ELF-1 (cell line): ENCODE measurements around the gene KCNK5.

ENCODE experiments used
- DNase-seq: peaks from one replicate; pipeline ENCODE4 v3.0.0-alpha.2; 2016; ENCODE audit warnings: low read depth, low spot score

Gene KCNK5, protein sequence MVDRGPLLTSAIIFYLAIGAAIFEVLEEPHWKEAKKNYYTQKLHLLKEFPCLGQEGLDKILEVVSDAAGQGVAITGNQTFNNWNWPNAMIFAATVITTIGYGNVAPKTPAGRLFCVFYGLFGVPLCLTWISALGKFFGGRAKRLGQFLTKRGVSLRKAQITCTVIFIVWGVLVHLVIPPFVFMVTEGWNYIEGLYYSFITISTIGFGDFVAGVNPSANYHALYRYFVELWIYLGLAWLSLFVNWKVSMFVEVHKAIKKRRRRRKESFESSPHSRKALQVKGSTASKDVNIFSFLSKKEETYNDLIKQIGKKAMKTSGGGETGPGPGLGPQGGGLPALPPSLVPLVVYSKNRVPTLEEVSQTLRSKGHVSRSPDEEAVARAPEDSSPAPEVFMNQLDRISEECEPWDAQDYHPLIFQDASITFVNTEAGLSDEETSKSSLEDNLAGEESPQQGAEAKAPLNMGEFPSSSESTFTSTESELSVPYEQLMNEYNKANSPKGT

GRCh38 chr6:39228992-39229767 is at the start of gene KCNK5:
Gene KCNK5 (minus strand): TSS chr6:39229475. CDS start chr6:39229111, 364 bp downstream.
- DNase-seq = peak; percentile 93

DNA sequence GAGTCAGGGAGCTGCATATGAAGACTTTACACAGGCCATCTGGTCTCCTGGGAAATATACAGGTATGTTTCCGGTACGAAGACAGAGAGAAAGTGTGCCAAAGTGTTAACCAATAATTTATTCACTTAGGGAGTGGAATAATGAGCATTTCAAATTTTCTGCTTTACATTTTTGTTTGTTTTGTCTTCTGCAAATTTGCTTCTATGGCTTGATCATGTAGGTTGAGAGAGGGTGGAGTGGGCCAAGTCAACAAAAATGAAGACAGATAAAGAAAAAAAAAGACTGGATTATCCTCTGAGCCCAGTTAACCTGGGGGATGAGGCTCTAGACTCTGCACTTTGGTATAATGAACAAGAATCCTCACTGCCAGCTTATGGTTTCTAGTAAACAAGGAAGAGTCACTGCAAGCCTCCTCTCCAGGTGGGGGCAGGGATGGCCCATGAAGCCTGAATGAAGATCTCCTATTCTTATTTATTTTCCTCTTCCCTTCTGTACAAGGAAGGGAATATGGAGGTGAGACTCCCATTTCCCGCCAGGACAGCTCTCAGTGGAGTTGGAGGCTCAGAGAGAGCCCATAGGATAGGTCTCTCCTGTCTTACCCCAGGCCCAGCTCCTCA is 47.2 kb upstream of the KCNK5 start:
- no peak for DNase-seq

DNA sequence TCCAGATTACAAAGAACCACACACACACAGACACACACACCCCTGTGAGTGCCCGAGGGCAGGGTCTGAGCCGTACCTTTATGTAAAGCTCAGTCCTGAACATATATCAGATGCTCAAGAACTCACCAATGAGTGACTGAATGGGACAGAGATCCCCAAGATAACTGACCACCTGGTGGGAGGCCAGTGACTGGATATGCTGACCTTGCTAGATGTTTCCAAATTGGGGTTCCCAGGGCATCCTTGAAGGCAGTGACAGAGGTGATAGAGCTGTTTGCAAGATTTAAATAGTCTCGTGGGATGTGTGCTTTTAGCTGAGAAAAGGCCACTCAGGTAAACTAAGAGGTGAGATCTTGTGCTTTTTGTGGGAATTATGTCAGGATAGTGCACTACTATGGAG is 45.6 kb upstream of the KCNK5 start:
- no peak for DNase-seq

GRCh38 chr6:39274471-39274870 is 45.2 kb upstream of the KCNK5 start:
- no peak for DNase-seq

DNA sequence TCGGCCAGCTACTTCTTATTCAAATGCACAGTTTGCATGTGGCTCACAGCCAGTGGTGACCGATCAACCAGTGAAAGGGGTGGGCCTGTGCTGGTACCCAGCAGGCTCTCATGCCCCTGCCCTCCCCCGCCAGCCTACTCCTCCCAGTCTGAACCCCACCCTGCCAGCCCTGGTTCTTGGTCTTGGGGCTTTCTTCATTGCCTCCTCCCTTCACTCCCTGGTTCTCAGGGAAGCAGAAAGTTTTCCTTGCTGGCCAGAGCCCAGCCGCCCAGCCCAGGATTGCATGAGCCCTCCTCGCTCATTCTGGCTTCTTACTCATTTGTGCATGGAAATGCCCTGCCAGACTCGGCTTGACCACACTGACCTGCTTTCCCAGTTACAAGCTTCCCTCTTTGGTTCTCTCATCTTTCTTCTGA is 44.1 kb upstream of the KCNK5 start:
- no peak for DNase-seq

GRCh38 chr6:39269961-39270360 is 40.7 kb upstream of the KCNK5 start:
- DNase-seq = no peak

GRCh38 chr6:39268721-39269120 is 39.4 kb upstream of the KCNK5 start:
- no peak for DNase-seq

DNA sequence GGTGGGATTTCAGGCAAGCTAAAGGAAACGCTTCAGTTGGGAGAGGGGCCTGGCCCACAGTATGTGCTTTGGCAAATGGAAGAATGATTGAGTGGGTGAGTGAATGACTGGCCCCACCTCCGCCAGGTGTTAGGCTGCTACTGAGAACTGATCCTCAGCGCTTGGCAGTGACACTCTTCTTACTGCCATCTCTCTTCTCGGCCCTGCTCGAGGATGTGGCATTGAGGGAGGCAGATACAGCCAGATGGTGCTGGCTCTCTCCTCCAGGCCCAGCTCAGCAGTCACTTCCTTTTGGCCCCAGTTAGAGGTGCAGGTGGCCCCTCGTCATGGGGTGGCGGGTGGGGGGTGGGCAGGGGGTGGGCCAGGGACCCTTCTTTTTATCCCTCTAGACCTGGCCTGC is 38.9 kb upstream of the KCNK5 start:
- DNase-seq = no peak

- DNase-seq = no peak
Observed at GRCh38 chr6:39266782-39267355, 37.6 kb upstream of the KCNK5 start.

DNA sequence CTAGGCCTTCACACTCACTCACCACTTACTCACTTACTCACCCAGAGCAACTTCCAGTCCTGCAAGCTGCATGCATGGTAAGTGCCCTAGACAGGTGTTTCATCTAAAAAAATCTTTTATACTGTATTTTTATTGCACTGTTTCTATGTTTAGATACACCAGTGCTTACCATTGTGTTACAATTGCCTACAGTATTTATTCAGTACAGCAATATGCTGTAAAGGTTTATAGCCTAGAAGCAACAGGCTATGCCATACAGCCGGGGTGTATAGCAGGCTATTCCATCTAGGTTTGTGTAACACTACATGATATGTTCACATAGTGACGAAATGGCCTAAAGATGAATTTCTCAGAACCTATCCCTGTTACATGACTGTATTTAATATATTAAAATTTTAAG is 37.1 kb upstream of the KCNK5 start:
- DNase-seq = no peak

DNA sequence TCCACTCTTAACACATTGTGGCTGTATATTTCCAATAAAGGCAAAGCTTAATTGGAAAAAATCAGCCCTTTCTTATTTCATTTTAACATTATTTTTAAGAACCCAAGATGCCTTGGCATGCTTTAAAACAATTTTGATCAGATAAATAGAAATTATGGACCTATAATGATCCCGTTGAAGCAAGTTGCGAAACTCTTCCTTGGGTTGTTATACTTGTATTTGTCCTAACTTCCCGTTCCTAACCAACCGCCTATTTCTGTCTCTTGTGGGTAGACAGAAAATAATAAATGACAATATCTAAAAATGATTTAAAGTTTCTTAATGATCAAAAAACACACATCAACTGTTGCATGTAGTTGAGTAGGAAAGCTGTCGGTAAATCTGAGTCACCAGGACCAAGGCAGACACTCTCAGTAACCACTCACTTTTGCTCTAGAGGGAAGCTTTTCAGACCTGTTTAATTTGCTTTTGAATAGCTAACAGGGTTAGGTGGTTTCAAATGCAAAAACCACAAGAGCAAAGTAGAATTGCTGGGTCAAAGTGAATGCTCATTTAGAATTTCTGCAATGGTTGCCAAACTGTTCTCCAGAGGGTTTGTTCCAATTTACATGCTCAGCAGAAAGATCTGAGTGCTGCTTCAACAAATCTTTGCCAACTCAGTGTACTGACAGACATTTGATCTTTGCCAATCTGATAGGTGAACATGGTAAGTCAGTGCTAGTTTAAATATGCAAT is 34.2 kb upstream of the KCNK5 start:
- peak; percentile 60 for DNase-seq

DNA sequence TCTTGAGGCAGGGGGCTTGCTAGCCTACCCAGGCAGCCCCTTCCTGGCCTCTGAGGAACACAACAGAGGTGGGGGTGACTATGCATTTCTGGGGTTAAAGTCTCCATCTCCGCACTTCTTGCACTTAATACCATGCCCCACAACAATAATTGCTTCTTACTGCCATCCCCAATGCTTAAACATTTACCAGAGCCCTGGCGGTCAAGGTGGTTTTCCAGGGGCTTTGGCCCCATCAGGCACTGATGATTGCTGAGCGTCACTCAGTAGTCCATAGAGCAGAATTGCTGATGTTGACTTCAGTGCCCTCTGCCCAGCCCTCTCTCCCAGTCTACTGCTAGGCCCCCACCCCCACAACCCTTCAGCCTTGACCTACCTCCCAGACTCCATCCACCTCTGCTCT is 32.5 kb upstream of the KCNK5 start:
- DNase-seq = no peak

GRCh38 chr6:39260953-39261352 is 31.7 kb upstream of the KCNK5 start:
- DNase-seq = no peak

DNA sequence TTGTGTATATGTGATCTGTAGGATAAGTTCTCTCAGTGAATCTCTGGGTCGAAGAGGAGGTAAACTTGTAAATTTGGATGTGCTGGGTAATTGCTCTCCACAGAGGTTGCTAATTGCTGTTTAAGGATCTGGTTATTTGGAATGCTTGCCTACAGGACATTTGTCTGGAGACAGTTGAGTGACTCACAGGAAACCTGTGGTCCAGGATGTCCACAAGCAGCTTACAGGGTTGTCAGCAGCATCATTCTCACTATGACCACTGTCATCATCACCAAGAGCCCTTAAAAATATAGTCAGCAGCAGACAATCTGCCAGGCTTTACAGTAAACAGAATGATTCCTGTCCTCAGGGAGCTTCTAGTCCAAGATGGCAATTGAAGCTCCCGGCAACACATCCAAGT is 31.2 kb upstream of the KCNK5 start:
- DNase-seq = no peak

DNA sequence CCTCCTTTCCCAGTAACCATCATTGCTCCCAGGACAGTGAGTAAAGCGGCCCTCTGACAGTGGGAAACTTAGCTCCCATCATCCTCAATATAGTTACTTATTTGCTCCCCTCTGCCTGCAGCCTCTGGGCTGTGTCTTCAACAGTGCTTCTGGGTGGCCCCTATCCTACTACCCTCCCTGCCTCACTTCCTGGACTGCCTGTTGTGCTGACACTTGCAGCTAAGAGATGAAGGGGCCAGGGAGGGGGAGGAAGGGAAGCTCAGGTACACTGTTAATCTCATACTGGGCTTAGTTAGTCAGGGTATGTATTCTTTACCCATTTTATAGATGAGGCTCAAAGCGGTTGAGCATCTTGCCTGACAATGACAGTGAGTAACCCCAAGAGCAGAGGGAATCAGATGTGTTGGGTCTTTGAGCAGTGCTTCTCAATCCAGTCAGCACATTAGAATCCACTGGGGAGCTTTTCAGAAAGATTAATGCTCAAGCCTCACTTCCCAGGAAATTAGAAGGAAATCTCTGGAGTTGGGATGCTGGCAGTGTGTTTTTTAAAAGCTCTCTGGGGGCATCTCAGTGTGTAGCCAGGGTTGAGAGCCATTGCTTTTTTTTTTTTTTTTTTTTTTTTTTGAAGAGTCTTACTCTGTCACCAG is 27.1 kb upstream of the KCNK5 start:
- DNase-seq = no peak

- no peak for DNase-seq
Observed at GRCh38 chr6:39254999-39255535, 25.8 kb upstream of the KCNK5 start.

DNA sequence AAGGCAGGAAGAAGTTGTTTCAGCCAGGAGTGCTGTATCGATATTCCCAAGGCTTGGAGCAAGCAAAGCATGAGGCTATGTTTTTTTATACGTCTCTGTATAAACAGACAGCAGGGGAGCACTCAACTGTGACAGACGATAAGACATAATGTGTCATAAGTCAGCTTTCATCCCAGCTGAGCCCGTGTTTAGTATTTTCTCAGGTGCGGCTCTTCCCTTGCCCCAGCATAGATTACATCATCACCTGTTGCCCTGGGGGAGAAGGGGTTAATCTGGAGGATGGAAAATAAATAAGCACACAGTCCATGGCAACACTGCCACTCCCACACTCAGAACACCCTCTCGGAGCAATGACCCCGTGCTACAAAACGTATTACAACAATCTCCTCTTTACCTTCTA is 22.1 kb upstream of the KCNK5 start:
- DNase-seq = no peak

- no peak for DNase-seq
Observed at GRCh38 chr6:39250507-39250906, 21.2 kb upstream of the KCNK5 start.

DNA sequence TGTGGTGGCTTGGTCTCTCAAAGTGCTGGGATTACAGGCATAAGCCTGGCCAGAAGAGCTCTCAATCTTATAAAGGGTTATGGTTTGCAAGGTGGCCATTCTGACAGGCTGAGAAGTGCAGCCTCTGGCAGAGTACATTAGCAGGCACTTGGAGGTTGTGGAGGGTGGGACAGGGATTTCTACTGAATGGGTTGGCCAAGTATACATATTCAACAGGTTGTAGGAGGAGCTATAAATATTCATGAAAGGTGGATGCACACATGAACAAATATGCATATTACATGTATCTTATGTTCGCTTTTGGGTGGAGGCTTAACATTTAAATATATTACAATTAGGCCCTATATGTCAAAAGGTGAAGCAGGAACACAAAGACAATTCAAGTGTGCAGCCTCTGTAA is 20.0 kb upstream of the KCNK5 start:
- no peak for DNase-seq

GRCh38 chr6:39247667-39248194 is 18.5 kb upstream of the KCNK5 start:
- DNase-seq = no peak
